Breast epithelium (tissue), 3 donors: ENCODE data around the gene GLI2.

Source experiments
- CTCF ChIP-seq, 3 donors: fragments of 450-650 bp; IDR thresholded peaks; one replicate each; pipeline ENCODE4 v1.5.1; 2016 to 2017; ENCODE audit warnings: antibody characterized with exemption in 3 of 3, mild to moderate bottlenecking in 3 of 3, moderate library complexity in 3 of 3
- POLR2A ChIP-seq: fragments of 450-650 bp; IDR thresholded peaks from one replicate; pipeline ENCODE4 v1.6.1; 2016; ENCODE audit warnings: antibody characterized with exemption, mild to moderate bottlenecking, moderate library complexity

DNA sequence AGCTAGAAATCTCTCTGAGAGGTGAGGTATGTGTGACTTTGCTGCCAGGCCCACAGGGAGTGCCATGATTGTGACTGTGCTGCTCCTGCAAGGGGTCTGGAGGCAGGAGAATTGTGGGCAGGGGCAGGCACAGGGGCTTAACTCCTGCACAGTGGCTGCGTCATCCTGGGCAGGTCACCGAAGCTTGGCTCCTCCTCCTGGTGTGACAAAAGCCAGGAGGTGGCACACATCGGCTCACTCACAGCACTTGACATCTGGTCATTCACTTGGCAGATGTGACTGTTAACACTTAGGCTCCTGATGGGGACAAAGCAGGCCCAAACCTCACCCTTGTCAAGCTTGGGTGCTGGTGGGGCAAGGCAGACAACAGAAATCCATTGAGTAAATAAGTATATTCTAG, 36.4 kb upstream of the GLI2 start:
- TF ChIP-seq POLR2A (no peak), CTCF (IDR thresholded peaks at IDR 0.05) (no peak)
